Right atrium auricular region (tissue), 2 donors: ENCODE results near the gene HSPH1. TPM values are rescaled to one million over a fixed set of nuclear protein-coding genes. Genes with fewer than 3 reads are reported as not detected.

Experiments
- DNase-seq: peaks from one replicate; pipeline ENCODE4 v3.0.0-alpha.2; 2019; ENCODE audit warnings: low spot score
- H3K27ac ChIP-seq, 2 donors: fragments of 200-600 bp; sonication (generic); 1 replicate in 1 of 2; 2 replicates in 1 of 2; pipeline ENCODE4 v1.5.1; 2016 to 2019
- H3K27me3 ChIP-seq, 2 donors: fragments of 200-600 bp; sonication (generic); one replicate each; pipeline versions ENCODE4 v1.5.1 to v1.6.0; 2017 to 2019
- H3K36me3 ChIP-seq: fragments of 200-600 bp; sonication (generic); one replicate; pipeline ENCODE4 v1.5.1; 2016
- H3K4me1 ChIP-seq, 2 donors: fragments of 200-600 bp; sonication (generic); one replicate each; pipeline versions ENCODE4 v1.5.1 to v1.6.0; 2017 to 2019
- H3K4me3 ChIP-seq, 2 donors: fragments of 200-600 bp; sonication (generic); 1 replicate in 1 of 2; 2 replicates in 1 of 2; pipeline ENCODE4 v1.5.1; 2017 to 2019; ENCODE audit warnings: mild to moderate bottlenecking in 1 of 2, moderate library complexity in 1 of 2
- H3K9me3 ChIP-seq, 2 donors: fragments of 200-600 bp; sonication (generic); one replicate each; pipeline ENCODE4 v1.5.1; 2019
- total RNA-seq, 2 donors: library from RNA; depleted of rRNA; stranded (reverse); fragments of >200 nt; gene quantifications; one replicate each; pipeline ENCODE4 v1.1.0, GENCODE V29; 2016
- TF ChIP-seq, protein P1 (sequence below), 2 donors: fragments of 200-600 bp; sonication (generic); IDR thresholded peaks; one replicate each; pipeline ENCODE4 v1.5.1; 2019; ENCODE audit warnings: antibody characterized with exemption in 2 of 2

Gene HSPH1
- total RNA-seq = 10 to 100 TPM; 30.7 to 31.7 TPM

DNA sequence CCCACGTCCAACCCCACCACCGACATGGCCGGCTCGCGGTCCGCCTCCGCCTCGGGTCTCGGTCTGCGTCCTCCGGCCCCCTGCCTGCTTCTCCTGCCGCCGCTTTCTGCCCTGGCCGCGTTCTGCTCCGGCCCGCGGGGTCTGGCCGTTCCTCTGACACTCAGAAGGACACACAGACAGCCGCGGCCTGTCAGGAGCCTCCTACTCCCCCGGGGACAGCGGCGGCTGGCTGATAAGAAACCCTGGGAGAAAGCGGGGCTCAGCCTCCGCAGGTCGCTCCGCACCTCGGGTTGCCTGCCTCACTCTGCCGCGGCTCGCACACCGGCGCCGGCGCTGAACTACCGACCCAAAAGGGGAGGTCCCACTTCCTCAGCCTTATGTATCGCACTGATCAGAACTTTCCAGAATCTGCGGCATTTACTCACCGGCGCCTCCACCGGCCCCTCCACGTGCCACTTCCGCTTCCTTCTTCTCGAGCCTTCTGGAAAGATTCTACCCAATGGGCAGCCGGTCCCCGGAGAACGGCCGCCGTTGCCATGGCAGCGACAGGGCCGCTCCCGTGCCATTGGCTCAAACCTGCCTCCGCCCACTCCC is at the start of gene HSPH1:
HSPH1 (minus strand) TSS at position 348 of the 594 bp plus-strand sequence; CDS start at position 26, 322 bp downstream.
- Histone ChIP-seq H3K27ac (peak within 1 kb of the TSS; percentile 97 to 98), H3K4me1 (peaks cover 0 to 23% of the 10 kb centered on the region in 2 donors), H3K27me3 (no peaks in the 10 kb centered on the region), H3K9me3 (no peaks in the 10 kb centered on the region), H3K4me3 (peak within 1 kb of the TSS; percentile 60 to 77), H3K36me3 (peaks cover 10% of the 10 kb centered on the region)
- TF ChIP-seq, protein P1, sequence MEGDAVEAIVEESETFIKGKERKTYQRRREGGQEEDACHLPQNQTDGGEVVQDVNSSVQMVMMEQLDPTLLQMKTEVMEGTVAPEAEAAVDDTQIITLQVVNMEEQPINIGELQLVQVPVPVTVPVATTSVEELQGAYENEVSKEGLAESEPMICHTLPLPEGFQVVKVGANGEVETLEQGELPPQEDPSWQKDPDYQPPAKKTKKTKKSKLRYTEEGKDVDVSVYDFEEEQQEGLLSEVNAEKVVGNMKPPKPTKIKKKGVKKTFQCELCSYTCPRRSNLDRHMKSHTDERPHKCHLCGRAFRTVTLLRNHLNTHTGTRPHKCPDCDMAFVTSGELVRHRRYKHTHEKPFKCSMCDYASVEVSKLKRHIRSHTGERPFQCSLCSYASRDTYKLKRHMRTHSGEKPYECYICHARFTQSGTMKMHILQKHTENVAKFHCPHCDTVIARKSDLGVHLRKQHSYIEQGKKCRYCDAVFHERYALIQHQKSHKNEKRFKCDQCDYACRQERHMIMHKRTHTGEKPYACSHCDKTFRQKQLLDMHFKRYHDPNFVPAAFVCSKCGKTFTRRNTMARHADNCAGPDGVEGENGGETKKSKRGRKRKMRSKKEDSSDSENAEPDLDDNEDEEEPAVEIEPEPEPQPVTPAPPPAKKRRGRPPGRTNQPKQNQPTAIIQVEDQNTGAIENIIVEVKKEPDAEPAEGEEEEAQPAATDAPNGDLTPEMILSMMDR (IDR thresholded peaks at IDR 0.05) = no peak
- DNase-seq = peak; percentile 99

GRCh38 chr13:31209841-31210210 is 48.1 kb upstream of the HSPH1 start:
- peak overlapping the region; percentile 71 to 80 for H3K27ac ChIP-seq
- H3K4me3 ChIP-seq = peak overlapping the region in 1 of 2 donors; percentile 25
- no peak for DNase-seq
- TF ChIP-seq, protein P1 (IDR thresholded peaks at IDR 0.05) = no peak
- H3K9me3 ChIP-seq = no peaks in the 10 kb centered on the region
- H3K4me1 ChIP-seq = peaks cover 0 to 52% of the 10 kb centered on the region in 2 donors
- no peaks in the 10 kb centered on the region for H3K27me3 ChIP-seq
- H3K36me3 ChIP-seq = no peaks in the 10 kb centered on the region

DNA sequence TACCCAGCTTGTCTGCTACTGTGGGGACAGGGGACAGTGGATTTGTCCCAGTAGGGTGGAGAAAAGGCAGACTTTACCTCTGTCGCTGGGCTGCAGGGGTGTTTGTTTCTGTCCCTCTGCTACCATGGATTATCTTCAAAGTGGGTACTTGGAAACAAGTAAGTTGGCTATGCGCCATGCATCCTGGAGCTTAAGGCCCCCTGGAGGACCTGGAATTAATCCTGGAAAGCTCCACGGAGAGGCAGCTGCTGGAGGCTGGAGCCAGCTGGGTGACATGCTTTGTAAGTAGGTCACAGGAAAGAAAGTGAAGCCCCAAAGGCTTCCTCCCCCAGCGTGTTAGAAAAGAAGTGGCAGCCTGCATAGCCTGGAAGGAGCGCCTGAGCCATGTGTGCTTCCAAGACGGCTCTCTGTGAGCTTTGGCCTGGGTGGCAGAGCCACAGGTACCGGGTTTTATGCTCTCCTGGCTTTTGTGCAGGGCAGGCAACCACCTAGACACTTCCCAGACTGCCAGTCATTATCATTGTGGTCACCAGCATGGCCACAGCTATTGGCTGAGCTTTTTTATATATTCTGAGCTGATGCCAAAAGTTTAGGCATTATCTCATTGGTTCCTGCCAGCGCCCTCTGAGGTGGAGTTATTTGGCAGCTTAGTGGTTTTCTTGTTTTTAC is 47.6 kb upstream of the HSPH1 start:
- Histone ChIP-seq H3K9me3 (no peaks in the 10 kb centered on the region), H3K4me1 (peaks cover 0 to 52% of the 10 kb centered on the region in 2 donors), H3K4me3 (peak overlapping the region in 1 of 2 donors; percentile 25), H3K27ac (peak overlapping the region; percentile 71 to 80), H3K36me3 (no peaks in the 10 kb centered on the region), H3K27me3 (no peaks in the 10 kb centered on the region)
- TF ChIP-seq, protein P1 (IDR thresholded peaks at IDR 0.05) = no peak
- DNase-seq = peak; percentile 69

DNA sequence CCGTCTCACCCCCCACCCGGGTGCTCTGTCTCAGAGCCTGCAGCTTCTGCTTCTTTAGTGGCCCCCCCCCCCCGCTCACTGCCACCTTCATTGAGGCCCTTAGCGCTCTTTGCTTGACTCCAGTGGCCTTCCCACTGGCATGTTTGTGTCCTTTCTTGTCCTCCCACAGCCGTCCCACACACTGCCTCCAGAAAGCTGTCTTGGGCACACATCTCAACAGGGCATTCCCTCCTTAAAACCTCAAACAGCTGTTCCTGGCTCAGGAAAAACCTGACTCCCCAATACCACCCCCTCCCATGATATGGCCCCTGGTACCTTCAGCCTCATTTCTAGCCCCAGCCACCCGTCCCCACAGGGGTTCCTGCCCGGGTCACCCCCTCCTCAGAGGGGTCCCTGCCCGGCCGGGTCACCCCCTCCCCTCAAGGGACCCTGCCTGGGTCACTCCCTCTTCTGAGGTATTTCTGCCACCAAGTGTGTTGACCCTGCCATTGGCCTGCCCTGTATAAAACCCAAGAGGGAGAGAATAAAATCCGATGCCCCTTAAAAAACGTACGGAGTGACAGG is 46.9 kb upstream of the HSPH1 start:
- Histone ChIP-seq H3K27me3 (no peaks in the 10 kb centered on the region), H3K36me3 (no peaks in the 10 kb centered on the region), H3K27ac (peak overlapping the region; percentile 71 to 80), H3K9me3 (no peaks in the 10 kb centered on the region), H3K4me3 (peak overlapping the region in 1 of 2 donors; percentile 25), H3K4me1 (peaks cover 0 to 51% of the 10 kb centered on the region in 2 donors)
- no peak for DNase-seq
- TF ChIP-seq, protein P1 (IDR thresholded peaks at IDR 0.05) = no peak

DNA sequence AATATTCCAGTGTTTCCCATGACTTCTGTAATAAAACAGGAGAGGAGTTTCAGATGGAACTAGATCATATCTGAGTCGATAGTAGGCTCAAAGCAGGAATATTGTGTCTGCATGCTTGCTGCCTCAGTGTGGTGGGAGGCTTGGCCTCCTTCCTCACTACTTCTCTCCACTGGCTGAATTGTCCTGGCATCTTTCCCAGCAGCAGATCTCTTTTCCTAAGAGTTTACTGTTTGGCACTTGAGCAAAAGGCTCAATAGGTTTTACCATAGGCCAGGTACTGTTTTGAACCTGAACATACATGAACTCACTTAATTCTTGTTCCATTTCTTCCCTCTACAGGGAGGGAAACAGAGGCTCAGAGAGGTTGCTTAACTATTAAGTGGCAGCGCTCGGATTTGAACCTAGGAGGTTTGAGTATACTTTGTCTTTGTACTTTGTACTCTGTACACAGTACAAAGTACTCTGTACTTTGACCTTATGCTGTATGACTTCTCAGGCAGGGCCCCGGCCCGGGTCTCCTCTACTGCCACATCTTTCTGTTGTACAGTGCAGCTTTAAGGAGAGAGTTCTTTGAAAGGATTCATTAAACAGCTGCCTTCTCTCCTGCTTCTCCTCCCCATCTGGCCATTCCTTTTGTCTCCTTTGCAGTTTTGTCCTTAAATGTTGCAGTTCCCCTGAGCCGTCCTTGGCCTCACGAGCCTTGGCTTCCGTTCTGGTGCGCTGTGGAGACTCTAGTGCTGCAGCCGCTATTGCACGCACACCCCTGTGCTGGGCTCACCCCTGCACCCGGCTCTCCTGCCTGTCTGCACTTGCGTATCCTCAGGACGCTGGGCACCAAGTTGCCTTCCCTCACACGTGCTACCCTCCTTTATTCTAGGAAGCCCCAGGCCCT is 46.2 kb upstream of the HSPH1 start:
- peaks cover 0 to 58% of the 10 kb centered on the region in 2 donors for H3K4me1 ChIP-seq
- TF ChIP-seq, protein P1 (IDR thresholded peaks at IDR 0.05) = no peak
- H3K36me3 ChIP-seq = no peaks in the 10 kb centered on the region
- peak overlapping the region in 1 of 2 donors; percentile 25 for H3K4me3 ChIP-seq
- no peaks in the 10 kb centered on the region for H3K9me3 ChIP-seq
- H3K27me3 ChIP-seq = no peaks in the 10 kb centered on the region
- no peak for DNase-seq
- peak overlapping the region; percentile 71 to 80 for H3K27ac ChIP-seq
